ENCODE measurements around the gene KHSRP. TPM values are rescaled to one million over a fixed set of nuclear protein-coding genes. Genes with fewer than 3 reads are reported as not detected.

KHSRP gene
- total and polyA plus RNA-seq, 10 donors = 35.8 to 174 (median 124) TPM

DNA sequence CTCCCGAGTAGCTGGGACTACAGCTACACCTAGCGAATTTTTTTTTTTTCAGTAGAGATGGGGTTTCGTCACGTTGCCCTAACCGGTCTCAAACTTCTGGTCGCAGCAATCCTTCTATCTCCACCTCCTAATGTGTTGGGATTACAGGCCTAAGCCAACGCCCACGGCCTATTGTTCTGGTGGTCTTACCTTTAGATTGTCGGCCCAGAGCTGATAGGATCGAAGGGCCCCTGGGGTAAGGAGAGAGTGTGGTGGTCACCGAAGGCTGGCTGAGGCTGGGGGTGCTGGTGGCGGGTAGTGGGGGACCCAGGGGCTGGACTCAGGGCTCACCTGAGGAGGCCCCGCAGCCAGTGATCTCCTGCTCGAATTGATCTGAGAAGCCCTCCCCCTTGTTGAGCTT lies 46.5 kb upstream of the KHSRP start:
- WGBS, 5 donors = 90 to 96% (median 92%) methylated on average over 12 to 14 of the region's 14 CpGs
- Histone ChIP-seq H3K27me3 (replicated peaks in 1 of 7) (peaks cover 0 to 11% (median 0%) of the 10 kb centered on the region in 7 donors), H3K4me1 (peaks cover 0 to 18% (median 4%) of the 10 kb centered on the region in 6 donors), H3K4me3 (no peak overlapping the region), H3K27ac (no peak overlapping the region), H3K9me3 (no peaks in the 10 kb centered on the region), H3K36me3 (peaks cover 0 to 93% (median 51%) of the 10 kb centered on the region in 6 donors)
- peak in 1 of 3 donors; percentile 16 for TF ChIP-seq POLR2AphosphoS5 (IDR thresholded peaks at IDR 0.05)
- TF ChIP-seq, protein P1, sequence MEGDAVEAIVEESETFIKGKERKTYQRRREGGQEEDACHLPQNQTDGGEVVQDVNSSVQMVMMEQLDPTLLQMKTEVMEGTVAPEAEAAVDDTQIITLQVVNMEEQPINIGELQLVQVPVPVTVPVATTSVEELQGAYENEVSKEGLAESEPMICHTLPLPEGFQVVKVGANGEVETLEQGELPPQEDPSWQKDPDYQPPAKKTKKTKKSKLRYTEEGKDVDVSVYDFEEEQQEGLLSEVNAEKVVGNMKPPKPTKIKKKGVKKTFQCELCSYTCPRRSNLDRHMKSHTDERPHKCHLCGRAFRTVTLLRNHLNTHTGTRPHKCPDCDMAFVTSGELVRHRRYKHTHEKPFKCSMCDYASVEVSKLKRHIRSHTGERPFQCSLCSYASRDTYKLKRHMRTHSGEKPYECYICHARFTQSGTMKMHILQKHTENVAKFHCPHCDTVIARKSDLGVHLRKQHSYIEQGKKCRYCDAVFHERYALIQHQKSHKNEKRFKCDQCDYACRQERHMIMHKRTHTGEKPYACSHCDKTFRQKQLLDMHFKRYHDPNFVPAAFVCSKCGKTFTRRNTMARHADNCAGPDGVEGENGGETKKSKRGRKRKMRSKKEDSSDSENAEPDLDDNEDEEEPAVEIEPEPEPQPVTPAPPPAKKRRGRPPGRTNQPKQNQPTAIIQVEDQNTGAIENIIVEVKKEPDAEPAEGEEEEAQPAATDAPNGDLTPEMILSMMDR (IDR thresholded peaks at IDR 0.05 in 8 of 11, conservative IDR thresholded peaks at IDR 0.05 in 3 of 11) = no peak
- DNase-seq = no peak
- intact Hi-C loops (cut with DNase I; ENCODE audit: low total_unique reads) = no loop called here

DNA sequence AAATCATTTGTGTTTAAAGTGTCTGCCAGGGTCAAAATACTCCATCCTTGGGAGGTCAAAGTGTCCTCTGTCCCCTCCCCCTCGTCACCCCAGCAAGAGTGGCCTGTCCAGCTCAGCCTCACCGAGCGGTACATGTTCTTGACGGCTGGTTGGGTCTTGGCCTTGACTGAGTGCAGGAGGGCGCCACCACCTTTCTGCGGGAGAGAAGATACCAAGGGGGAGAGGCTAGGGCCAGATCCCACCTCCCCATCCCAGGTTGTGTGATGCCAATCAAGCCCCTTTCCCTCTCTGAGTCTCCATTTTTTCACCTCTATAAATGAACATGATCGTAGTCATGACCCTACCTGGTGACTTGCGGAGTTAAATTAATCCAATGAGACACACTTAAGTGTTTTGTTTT lies 45.6 kb upstream of the KHSRP start:
- no peak for DNase-seq
- Histone ChIP-seq H3K4me1 (peaks cover 0 to 11% (median 0%) of the 10 kb centered on the region in 6 donors), H3K9me3 (no peaks in the 10 kb centered on the region), H3K27ac (no peak overlapping the region), H3K36me3 (peaks cover 0 to 84% (median 43%) of the 10 kb centered on the region in 6 donors), H3K27me3 (replicated peaks in 1 of 7) (peaks cover 0 to 8% (median 0%) of the 10 kb centered on the region in 7 donors), H3K4me3 (no peak overlapping the region)
- WGBS, 5 donors = 76 to 88% (median 78%) methylated on average over 8 of the region's 8 CpGs
- intact Hi-C loops (cut with DNase I; ENCODE audit: low total_unique reads) = no loop called here
- TF ChIP-seq POLR2AphosphoS5 (IDR thresholded peaks at IDR 0.05) (no peak), POLR2A (IDR thresholded peaks at IDR 0.05) (no peak)
- TF ChIP-seq, protein P1 (IDR thresholded peaks at IDR 0.05 in 8 of 11, conservative IDR thresholded peaks at IDR 0.05 in 3 of 11) = no peak

DNA sequence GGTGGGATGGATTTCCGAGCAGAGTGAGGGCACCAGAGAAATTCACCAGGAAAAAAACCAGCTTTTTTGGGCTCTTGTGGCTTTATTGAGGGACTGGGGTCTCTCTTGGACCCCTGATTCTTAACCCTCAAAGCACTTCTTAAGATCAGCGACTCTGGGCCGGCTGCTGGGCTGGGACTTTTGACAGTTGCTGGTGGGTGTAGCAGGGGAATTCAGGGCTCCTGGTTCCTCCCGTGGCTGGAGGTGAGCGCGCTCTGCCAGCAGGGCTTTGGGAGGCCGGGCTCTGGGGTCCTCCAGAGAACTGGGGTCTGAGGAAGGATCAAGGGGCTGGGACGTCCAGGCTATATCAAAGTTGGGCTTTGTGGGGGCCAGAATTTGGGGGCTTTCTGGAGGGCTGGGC lies 42.8 kb upstream of the KHSRP start:
- peak in 1 of 3 donors; percentile 18 for TF ChIP-seq POLR2AphosphoS5 (IDR thresholded peaks at IDR 0.05)
- TF ChIP-seq POLR2A (IDR thresholded peaks at IDR 0.05) = no peak
- TF ChIP-seq, protein P1 (IDR thresholded peaks at IDR 0.05 in 8 of 11, conservative IDR thresholded peaks at IDR 0.05 in 3 of 11) = no peak
- intact Hi-C loops (cut with DNase I; ENCODE audit: low total_unique reads) = no loop called here
- peaks cover 0 to 27% (median 8%) of the 10 kb centered on the region in 6 donors for H3K4me1 ChIP-seq
- no peak overlapping the region for H3K27ac ChIP-seq
- peaks cover 0 to 28% (median 12%) of the 10 kb centered on the region in 7 donors for H3K27me3 ChIP-seq (replicated peaks in 1 of 7)
- DNase-seq = no peak
- peaks cover 0 to 56% (median 23%) of the 10 kb centered on the region in 6 donors for H3K36me3 ChIP-seq
- H3K9me3 ChIP-seq = no peaks in the 10 kb centered on the region
- 73 to 86% (median 79%) methylated on average over 8 of the region's 8 CpGs for WGBS, 5 donors
- H3K4me3 ChIP-seq = no peak overlapping the region

DNA sequence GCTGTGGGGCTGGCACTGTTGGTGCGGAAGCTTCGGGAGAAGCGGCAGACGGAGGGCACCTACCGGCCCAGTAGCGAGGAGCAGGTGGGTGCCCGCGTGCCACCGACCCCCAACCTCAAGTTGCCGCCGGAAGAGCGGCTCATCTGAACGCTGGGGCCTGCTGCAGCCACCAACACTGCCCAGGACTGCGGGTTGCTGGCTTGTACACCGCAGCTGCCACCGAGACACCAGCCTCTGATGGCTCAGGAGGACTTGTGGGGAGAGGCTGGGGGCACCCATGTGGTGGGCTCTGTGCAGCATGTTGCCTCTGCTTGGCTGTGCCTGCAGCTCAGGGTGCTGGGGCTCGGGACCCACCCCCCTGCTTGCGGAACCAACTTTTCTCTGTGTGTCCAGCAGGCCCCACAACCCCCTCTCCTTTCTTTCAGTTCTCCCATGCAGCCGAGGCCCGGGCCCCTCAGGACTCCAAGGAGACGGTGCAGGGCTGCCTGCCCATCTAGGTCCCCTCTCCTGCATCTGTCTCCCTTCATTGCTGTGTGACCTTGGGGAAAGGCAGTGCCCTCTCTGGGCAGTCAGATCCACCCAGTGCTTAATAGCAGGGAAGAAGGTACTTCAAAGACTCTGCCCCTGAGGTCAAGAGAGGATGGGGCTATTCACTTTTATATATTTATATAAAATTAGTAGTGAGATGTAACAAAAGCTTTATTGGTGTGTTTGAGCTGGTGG lies 42.1 kb upstream of the KHSRP start:
- TF ChIP-seq POLR2AphosphoS5 (IDR thresholded peaks at IDR 0.05) = peak; percentile 28 to 68 (median 34)
- no peak for TF ChIP-seq POLR2A (IDR thresholded peaks at IDR 0.05)
- TF ChIP-seq, protein P1 (IDR thresholded peaks at IDR 0.05 in 8 of 11, conservative IDR thresholded peaks at IDR 0.05 in 3 of 11) = no peak
- no peaks in the 10 kb centered on the region for H3K9me3 ChIP-seq
- 79 to 92% (median 84%) methylated on average over 7 to 21 of the region's 21 CpGs for WGBS, 5 donors
- H3K36me3 ChIP-seq = peaks cover 0 to 49% (median 17%) of the 10 kb centered on the region in 6 donors
- intact Hi-C loops (cut with DNase I; ENCODE audit: low total_unique reads) = no loop called here
- H3K4me3 ChIP-seq = no peak overlapping the region
- H3K4me1 ChIP-seq = peaks cover 0 to 27% (median 8%) of the 10 kb centered on the region in 6 donors
- no peak for DNase-seq
- no peak overlapping the region for H3K27ac ChIP-seq
- H3K27me3 ChIP-seq (replicated peaks in 1 of 7) = peaks cover 0 to 28% (median 12%) of the 10 kb centered on the region in 7 donors
